Astrocyte of the cerebellum (primary cell): ENCODE data around the gene FAM149A.

ENCODE experiments used
- DNase-seq: peaks from one replicate; pipeline ENCODE4 v3.0.0-alpha.2; 2011; ENCODE audit warnings: low read depth
- H3K4me3 ChIP-seq: 2 replicates; pipeline ENCODE4 v1.5.1; 2011; ENCODE audit warnings: mild to moderate bottlenecking, low read depth, low read length, moderate library complexity
- CTCF ChIP-seq: IDR thresholded peaks from 2 replicates; pipeline ENCODE4 v1.5.1; 2012; ENCODE audit warnings: low read length, low read depth, moderate library complexity, mild to moderate bottlenecking; ENCODE audit errors: missing control alignments
- in situ Hi-C: cut with HindIII; loops from 2 replicates; pipeline ENCODE4 v1.10.0; 2017; ENCODE audit warnings: low sequenced_read_pairs

The FAM149A gene

GRCh38 chr4:186193851-186194250 lies 89.3 kb downstream of the FAM149A start:
- no peak for DNase-seq
- no peak for TF ChIP-seq CTCF
- H3K4me3 ChIP-seq: no peak overlapping the region
- in situ Hi-C loops: no loop called here

DNA sequence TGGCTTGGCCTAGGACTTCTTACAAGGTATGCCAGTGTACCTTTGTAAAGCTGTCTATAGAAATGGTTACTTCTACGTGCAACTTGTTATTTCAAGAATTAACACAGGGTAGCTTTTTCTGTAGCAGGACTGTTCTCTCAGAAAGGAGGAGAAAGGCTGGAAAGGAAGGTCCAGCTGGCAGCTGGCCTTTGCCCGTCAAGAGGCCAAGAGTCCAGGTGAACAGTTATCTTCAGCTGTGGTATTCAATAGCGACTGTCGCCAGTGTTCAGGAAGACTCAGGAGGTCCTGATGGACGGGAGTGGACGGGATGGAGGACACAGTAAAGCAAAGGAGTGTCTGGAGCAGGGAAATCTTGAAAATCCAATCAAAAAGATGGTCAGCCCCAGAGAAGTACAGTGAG lies 91.6 kb downstream of the FAM149A start:
- in situ Hi-C loops: no loop called here
- DNase-seq: no peak
- H3K4me3 ChIP-seq: no peak overlapping the region
- TF ChIP-seq CTCF: no peak

DNA sequence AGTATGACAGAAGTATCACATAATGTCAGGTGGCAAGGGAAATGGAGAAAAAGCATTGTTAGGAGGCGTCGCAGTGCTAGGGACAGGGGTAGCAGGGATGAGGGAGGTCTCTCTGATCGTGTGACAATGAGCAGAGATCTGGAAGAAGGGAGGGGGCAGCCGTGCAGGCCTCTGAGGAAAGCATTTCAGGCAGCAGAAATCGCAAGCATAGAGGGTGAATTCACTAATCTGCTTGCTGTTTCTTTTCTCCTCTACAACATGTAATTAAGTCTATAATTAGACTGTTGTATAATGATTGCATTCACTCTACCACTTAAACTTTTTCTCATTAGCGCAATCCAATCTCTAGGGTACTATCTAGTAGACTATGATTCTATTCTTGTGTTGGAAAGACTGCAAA lies 96.0 kb downstream of the FAM149A start:
- in situ Hi-C loops: no loop called here
- no peak overlapping the region for H3K4me3 ChIP-seq
- DNase-seq: no peak
- TF ChIP-seq CTCF: no peak

DNA sequence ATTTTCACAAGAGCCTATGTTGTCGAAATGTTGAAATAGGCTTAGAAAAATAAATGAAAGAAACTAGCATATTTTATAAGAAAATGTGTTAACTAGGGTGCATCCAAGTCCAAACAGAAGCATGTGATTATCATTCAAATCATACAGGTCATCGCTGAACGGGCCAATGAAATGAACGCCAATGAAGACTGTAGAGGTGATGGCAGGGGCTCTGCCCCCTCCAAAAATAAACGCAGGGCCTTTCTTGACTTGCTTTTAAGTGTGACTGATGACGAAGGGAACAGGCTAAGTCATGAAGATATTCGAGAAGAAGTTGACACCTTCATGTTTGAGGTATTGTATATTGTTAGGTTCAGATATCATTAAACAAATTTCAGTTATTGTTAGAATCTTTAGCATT lies 96.5 kb downstream of the FAM149A start:
- no peak overlapping the region for H3K4me3 ChIP-seq

GRCh38 chr4:186201535-186202230 lies 97.2 kb downstream of the FAM149A start:
- no peak for DNase-seq

More for the DNA sequence above, 96.5 kb downstream of the FAM149A start:
- TF ChIP-seq CTCF: no peak
- no peak for DNase-seq
- in situ Hi-C loops: no loop called here

DNA sequence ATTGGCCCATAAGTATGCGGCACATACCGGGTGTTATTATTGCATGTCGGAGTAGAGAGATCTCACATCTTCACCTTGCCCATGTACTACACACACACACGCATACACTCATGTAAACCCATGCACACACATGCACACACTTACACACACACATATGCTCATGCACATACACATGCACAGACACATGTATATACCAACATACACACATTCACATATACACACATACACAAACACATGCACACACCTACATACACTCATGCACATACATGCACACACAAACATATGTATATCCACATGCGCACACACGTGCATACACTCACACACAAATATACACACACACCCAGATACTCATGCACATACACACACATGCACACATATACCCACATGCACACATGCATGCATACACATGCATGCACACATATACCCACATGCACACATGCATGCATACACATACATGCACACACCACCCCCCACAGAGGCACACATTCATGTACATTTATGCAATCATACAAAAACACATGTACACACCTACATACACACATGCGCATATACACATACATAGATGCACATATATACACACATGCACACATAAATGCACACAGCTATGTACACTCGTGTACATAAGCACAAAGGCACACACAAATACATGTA lies 98.1 kb downstream of the FAM149A start:
- DNase-seq: no peak
- H3K4me3 ChIP-seq: no peak overlapping the region
- no peak for TF ChIP-seq CTCF
- in situ Hi-C loops: no loop called here

More at GRCh38 chr4:186201535-186202230, 97.2 kb downstream of the FAM149A start:
- no peak overlapping the region for H3K4me3 ChIP-seq
- in situ Hi-C loops: no loop called here
- TF ChIP-seq CTCF: peak; percentile 36
